Activated CD4-positive, alpha-beta T cell treated with anti-CD3 and anti-CD28 coated beads, Interleukin-2, amount 10 ng/mL, durations not matched to agents 24 days and 14 days (primary cell): ENCODE results near the gene GATA2. TPM values are rescaled to one million over a fixed set of nuclear protein-coding genes. Genes with fewer than 3 reads are reported as not detected.

Experiments
- DNase-seq: peaks from one replicate; pipeline ENCODE4 v3.0.0; 2022
- H3K27ac Mint-ChIP-seq: one replicate; pipeline ENCODE4 v1.8.0; 2022; ENCODE audit warnings: mild to moderate bottlenecking, mixed read lengths
- H3K27me3 Mint-ChIP-seq: one replicate; pipeline ENCODE4 v1.8.0; 2022; ENCODE audit warnings: mixed read lengths
- H3K36me3 Mint-ChIP-seq: one replicate; pipeline ENCODE4 v1.8.0; 2022; ENCODE audit warnings: low read depth, mild to moderate bottlenecking, mixed read lengths
- H3K4me1 Mint-ChIP-seq: one replicate; pipeline ENCODE4 v1.8.0; 2021; ENCODE audit warnings: mixed read lengths
- H3K4me3 Mint-ChIP-seq: one replicate; pipeline ENCODE4 v1.8.0; 2022; ENCODE audit warnings: mild to moderate bottlenecking, moderate library complexity, mixed read lengths
- H3K9me3 Mint-ChIP-seq: one replicate; pipeline ENCODE4 v1.8.0; 2021; ENCODE audit warnings: mixed read lengths
- intact Hi-C: fragments of 100-400 bp; cut with micrococcal nuclease; formaldehyde crosslinking; loops from one replicate; pipeline ENCODE4 v1.15.1; 2023
- total RNA-seq: library from RNA; stranded (reverse); gene quantifications from 2 replicates; pipeline ENCODE4 v1.2.3, GENCODE V29; 2022

Gene GATA2
- total RNA-seq, 1 donor from 2014 or later = not detected

DNA sequence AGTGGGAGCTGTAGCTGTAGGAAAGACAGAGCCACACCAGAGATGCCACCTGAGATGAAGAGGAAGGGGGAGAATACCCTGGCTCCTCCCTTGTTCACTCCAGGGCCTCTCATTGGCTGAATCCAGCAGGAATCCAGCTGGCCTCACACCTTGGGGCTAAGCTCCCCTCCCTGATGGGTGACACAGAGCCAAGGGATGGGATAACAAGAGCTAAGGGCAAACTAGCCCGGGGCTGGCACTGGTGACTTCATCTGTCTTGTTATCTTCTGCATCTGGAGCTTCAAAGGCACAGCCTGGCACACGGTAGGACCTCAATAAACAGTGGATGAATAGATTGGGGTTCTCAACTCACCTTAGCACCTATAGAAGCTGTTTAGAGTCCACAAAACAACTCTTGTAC, 13.8 kb upstream of the GATA2 start:
- Mint-ChIP-seq H3K4me1 (no peaks in the 10 kb centered on the region), H3K27ac (no peak overlapping the region), H3K27me3 (peaks cover 16% of the 10 kb centered on the region), H3K4me3 (no peak overlapping the region), H3K36me3 (no peaks in the 10 kb centered on the region), H3K9me3 (no peaks in the 10 kb centered on the region)
- peak; percentile 46 for DNase-seq
- intact Hi-C loops = no loop called here

GRCh38 chr3:128505771-128506170, 12.8 kb upstream of the GATA2 start:
- H3K9me3 Mint-ChIP-seq = no peaks in the 10 kb centered on the region

GRCh38 chr3:128504963-128505730, 12.1 kb upstream of the GATA2 start:
- Mint-ChIP-seq H3K27me3 (peaks cover 19% of the 10 kb centered on the region), H3K9me3 (no peaks in the 10 kb centered on the region), H3K4me1 (no peaks in the 10 kb centered on the region), H3K36me3 (no peaks in the 10 kb centered on the region), H3K4me3 (no peak overlapping the region), H3K27ac (no peak overlapping the region)
- intact Hi-C loops = no loop called here
- DNase-seq = peak; percentile 45

More at GRCh38 chr3:128505771-128506170, 12.8 kb upstream of the GATA2 start:
- Mint-ChIP-seq H3K36me3 (no peaks in the 10 kb centered on the region), H3K27ac (no peak overlapping the region), H3K4me3 (no peak overlapping the region), H3K4me1 (no peaks in the 10 kb centered on the region), H3K27me3 (peaks cover 16% of the 10 kb centered on the region)
- intact Hi-C loops = no loop called here
- no peak for DNase-seq

DNA sequence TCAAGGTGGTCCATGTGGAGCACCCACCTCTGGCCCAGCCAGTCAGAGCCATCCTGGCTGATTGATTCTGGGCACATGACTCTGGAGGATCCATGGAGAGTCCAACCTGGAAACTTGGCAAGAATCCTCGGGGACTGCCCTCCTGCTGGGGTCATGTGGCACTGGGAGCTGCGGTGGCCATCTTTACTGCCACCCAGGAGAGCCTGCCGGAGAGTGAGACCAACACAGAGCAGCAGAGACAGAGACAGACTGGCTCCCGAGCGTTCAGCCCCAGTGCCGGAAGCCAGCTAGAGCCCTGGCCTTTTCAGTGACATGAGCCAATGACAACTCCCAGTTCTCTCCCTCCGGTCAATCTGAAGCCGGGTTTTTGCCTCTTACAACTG, 11.5 kb upstream of the GATA2 start:
- Mint-ChIP-seq H3K36me3 (no peaks in the 10 kb centered on the region), H3K4me1 (no peaks in the 10 kb centered on the region), H3K27me3 (peaks cover 24% of the 10 kb centered on the region), H3K9me3 (no peaks in the 10 kb centered on the region), H3K4me3 (no peak overlapping the region), H3K27ac (no peak overlapping the region)
- DNase-seq = no peak
- intact Hi-C loops = no loop called here

DNA sequence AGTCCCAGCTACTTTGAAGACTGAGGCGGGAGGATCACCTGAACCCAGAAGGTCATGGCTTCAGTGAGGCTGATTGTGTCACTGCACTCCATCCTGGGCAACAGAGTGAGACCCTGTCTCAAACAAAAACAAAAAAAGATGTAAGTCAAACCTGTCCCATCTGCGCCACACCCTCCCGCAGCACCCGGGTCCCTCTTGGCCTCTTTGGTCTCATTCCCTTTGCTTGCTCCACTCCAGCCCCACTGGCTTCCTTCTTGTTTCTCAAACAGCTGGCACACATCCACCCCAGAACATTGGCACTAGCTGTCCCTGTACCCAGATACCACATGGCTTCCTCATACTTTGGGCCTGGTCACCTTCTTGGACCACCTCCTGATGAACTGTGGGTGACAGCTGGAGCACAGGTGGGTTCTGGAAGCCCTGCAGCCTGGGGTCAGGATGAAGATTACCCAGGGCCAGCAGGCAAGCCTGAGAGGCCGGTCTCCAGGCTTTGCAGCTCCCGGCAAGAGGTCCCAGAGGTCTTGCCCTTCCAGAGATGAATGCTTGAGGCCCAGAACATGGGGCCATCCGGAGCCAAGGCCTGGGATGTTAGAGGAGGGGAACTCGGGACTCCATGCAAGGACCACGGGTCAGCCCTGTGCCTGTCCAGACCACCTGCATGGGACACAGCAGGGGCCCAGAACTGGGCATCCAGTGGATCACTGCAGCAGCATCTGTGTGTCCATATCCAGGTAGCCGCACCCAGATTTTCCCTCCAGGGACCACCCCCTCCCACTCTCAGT, 10.9 kb upstream of the GATA2 start:
- Mint-ChIP-seq H3K36me3 (no peaks in the 10 kb centered on the region), H3K4me1 (no peaks in the 10 kb centered on the region), H3K4me3 (no peak overlapping the region), H3K27ac (no peak overlapping the region), H3K27me3 (peaks cover 24% of the 10 kb centered on the region), H3K9me3 (no peaks in the 10 kb centered on the region)
- DNase-seq = no peak
- intact Hi-C loops = loop anchor here (2.0 kb wide), 1 partner anchor 105 kb away; no protein-coding TSS in a partner anchor

DNA sequence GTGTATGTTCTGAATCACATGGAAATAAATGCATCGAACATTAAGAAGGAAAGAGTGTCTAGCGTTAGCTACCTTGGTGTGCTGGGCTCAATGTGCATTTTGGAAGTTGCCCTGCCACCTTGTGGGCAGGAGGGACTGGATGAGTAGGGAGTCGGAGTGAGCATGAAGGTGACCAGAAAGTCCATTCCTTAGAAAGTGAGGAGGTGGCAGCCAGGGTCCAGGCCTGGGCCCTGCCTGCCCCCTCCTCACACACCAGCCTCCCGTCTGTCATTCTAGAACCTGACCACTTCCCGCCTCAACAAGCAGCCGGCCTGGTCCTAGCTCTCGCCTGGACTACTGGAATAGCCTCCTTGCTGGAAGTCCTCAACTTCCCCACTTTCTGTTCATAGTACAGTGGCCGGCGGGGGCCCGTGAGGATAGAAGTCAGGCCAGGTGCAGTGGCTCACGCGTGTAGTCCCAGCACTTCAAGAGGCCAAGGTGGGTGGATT, 10.2 kb upstream of the GATA2 start:
- Mint-ChIP-seq H3K27me3 (peaks cover 30% of the 10 kb centered on the region), H3K9me3 (no peaks in the 10 kb centered on the region), H3K4me3 (no peak overlapping the region), H3K36me3 (no peaks in the 10 kb centered on the region), H3K27ac (no peak overlapping the region), H3K4me1 (no peaks in the 10 kb centered on the region)
- DNase-seq = no peak
- intact Hi-C loops = loop anchor here (2.0 kb wide), 1 partner anchor 106 kb away; no protein-coding TSS in a partner anchor

- H3K36me3 Mint-ChIP-seq = no peaks in the 10 kb centered on the region
- H3K27ac Mint-ChIP-seq = no peak overlapping the region
- peaks cover 30% of the 10 kb centered on the region for H3K27me3 Mint-ChIP-seq
- no peaks in the 10 kb centered on the region for H3K9me3 Mint-ChIP-seq
- no peaks in the 10 kb centered on the region for H3K4me1 Mint-ChIP-seq
- DNase-seq = no peak
- H3K4me3 Mint-ChIP-seq = no peak overlapping the region
- intact Hi-C loops = loop anchor here (2.0 kb wide), 1 partner anchor 106 kb away; no protein-coding TSS in a partner anchor
Measured at GRCh38 chr3:128502712-128503111, 9.7 kb upstream of the GATA2 start.

GRCh38 chr3:128501431-128501830, 8.4 kb upstream of the GATA2 start:
- Mint-ChIP-seq H3K4me3 (no peak overlapping the region), H3K27me3 (peaks cover 38% of the 10 kb centered on the region), H3K9me3 (no peaks in the 10 kb centered on the region), H3K27ac (no peak overlapping the region), H3K4me1 (peaks cover 2% of the 10 kb centered on the region), H3K36me3 (no peaks in the 10 kb centered on the region)
- intact Hi-C loops = no loop called here
- no peak for DNase-seq

GRCh38 chr3:128500556-128500955, 7.6 kb upstream of the GATA2 start:
- H3K4me3 Mint-ChIP-seq = no peak overlapping the region
- no peaks in the 10 kb centered on the region for H3K9me3 Mint-ChIP-seq
- DNase-seq = no peak
- peaks cover 2% of the 10 kb centered on the region for H3K4me1 Mint-ChIP-seq
- peaks cover 45% of the 10 kb centered on the region for H3K27me3 Mint-ChIP-seq
- H3K36me3 Mint-ChIP-seq = no peaks in the 10 kb centered on the region
- intact Hi-C loops = no loop called here
- no peak overlapping the region for H3K27ac Mint-ChIP-seq

GRCh38 chr3:128499724-128500275, 6.8 kb upstream of the GATA2 start:
- H3K27me3 Mint-ChIP-seq = peaks cover 53% of the 10 kb centered on the region
- intact Hi-C loops = loop anchor here (5.0 to 10.0 kb wide), 3 partner anchors 402 to 1105 kb away; partner anchors contain the start of gene PLXND1
- DNase-seq = no peak
- no peaks in the 10 kb centered on the region for H3K36me3 Mint-ChIP-seq
- no peak overlapping the region for H3K27ac Mint-ChIP-seq
- H3K4me3 Mint-ChIP-seq = no peak overlapping the region
- no peaks in the 10 kb centered on the region for H3K9me3 Mint-ChIP-seq
- H3K4me1 Mint-ChIP-seq = peaks cover 2% of the 10 kb centered on the region

DNA sequence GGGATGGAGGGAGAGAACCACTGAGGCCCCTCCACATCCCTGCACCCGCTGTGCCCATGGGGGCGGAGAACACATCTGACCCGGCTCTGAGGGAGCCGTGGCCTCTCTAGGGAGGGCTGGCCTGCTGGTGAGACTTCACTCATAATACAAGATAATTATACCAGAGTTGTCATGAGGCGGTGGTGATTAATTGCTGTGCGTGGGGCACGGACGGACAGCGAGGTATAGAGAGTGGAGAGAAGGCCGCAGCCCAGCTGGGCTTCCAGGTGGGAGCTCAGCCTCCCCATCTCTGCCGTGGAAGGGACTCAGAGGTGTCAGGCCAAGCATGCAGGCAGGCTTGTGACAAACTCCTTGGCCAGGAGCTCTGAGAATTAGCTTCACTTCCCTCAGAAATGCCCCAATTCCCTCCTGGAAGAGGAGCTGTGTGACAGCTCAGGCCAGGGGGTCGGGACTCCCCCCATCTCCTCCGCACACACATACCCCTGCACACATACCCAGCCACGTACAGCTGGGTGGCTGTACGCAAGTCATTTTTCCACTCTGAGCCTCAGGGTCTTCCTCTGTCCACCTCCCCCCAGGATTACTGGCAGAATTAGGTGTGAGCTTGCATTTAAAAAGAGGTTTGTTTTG, 6.0 kb upstream of the GATA2 start:
- Mint-ChIP-seq H3K9me3 (no peaks in the 10 kb centered on the region), H3K36me3 (no peaks in the 10 kb centered on the region), H3K4me3 (peak overlapping the region; percentile 55), H3K27ac (no peak overlapping the region), H3K4me1 (peaks cover 2% of the 10 kb centered on the region), H3K27me3 (peaks cover 59% of the 10 kb centered on the region)
- intact Hi-C loops = loop anchor here (5.0 to 10.0 kb wide), 3 partner anchors 402 to 1106 kb away; partner anchors contain the start of gene PLXND1
- DNase-seq = no peak

DNA sequence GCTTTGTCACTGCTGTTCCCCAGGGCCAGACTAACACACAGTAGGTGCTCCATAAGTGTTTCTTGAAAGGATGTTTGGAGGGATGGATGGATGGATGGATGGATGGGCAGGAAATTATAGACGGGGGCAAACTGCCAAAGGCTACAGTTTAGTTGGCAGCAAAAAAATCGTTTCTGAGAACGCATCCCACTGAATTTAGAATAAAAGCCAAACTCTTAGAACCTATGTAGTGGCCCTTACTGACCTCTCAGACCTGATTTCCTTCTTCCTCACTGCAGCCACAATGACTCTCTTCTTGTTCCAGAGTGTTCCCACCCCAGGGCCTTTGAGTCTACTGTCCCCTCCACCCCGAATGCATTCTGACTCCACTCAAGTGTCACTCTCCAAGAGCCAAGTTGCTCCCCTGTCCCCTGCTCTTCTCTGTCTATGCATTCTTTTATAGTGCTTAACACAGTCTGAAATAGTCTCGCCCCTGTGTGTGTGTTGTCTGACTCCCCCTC, 5.2 kb upstream of the GATA2 start:
- Mint-ChIP-seq H3K36me3 (no peaks in the 10 kb centered on the region), H3K4me3 (peak overlapping the region; percentile 55), H3K27me3 (peaks cover 66% of the 10 kb centered on the region), H3K27ac (no peak overlapping the region), H3K4me1 (peaks cover 2% of the 10 kb centered on the region), H3K9me3 (no peaks in the 10 kb centered on the region)
- DNase-seq = no peak
- intact Hi-C loops = loop anchor here (5.0 to 10.0 kb wide), 3 partner anchors 401 to 1107 kb away; partner anchors contain the start of gene PLXND1
